Fibroblast of pulmonary artery (primary cell): ENCODE measurements around the gene ARHGEF10L.

ENCODE experiments used
- DNase-seq: peaks from one replicate; pipeline ENCODE4 v3.0.0-alpha.2; 2010; ENCODE audit warnings: low read depth
- H3K4me3 ChIP-seq: replicated peaks from 2 replicates; pipeline ENCODE4 v1.5.1; 2011; ENCODE audit warnings: low read depth, mild to moderate bottlenecking, control low read depth, low read length, moderate library complexity
- TF ChIP-seq, protein P1 (sequence below): IDR thresholded peaks from 2 replicates; pipeline ENCODE4 v1.5.1; 2011; ENCODE audit warnings: mild to moderate bottlenecking, control low read depth, low read length, inconsistent platforms; ENCODE audit errors: missing control alignments

The ARHGEF10L gene

DNA sequence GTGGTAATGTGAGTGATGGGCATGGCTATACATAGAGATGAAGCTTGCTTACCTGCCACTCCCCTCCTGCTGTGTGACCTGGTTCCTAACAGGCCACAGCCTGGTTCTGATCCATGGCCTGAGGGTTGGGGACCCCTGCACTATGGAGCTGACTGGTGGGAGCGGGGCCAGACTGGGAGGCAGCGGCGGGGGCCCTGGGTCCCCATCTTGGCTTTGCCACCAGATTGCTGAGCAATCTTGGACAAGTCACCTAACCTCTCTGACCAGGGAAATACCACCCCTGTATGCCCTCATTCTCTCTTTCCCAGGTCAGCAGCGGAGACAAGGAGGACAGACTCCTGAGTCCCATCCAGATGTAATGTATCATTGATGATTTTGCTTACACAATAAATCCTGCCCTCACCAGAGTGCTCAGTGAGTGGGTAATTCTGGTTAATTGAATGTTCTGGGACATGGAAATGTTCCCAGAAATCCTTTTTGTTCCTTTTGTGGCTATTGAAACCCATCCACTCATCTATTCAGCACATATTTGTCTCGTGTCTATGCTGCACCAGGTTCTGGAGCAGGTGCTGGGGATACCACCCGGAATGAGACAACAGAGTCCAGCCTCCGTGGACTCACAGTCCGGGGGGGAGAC is 4.1 kb upstream of the ARHGEF10L start:
- no peak overlapping the region for H3K4me3 ChIP-seq
- TF ChIP-seq, protein P1, sequence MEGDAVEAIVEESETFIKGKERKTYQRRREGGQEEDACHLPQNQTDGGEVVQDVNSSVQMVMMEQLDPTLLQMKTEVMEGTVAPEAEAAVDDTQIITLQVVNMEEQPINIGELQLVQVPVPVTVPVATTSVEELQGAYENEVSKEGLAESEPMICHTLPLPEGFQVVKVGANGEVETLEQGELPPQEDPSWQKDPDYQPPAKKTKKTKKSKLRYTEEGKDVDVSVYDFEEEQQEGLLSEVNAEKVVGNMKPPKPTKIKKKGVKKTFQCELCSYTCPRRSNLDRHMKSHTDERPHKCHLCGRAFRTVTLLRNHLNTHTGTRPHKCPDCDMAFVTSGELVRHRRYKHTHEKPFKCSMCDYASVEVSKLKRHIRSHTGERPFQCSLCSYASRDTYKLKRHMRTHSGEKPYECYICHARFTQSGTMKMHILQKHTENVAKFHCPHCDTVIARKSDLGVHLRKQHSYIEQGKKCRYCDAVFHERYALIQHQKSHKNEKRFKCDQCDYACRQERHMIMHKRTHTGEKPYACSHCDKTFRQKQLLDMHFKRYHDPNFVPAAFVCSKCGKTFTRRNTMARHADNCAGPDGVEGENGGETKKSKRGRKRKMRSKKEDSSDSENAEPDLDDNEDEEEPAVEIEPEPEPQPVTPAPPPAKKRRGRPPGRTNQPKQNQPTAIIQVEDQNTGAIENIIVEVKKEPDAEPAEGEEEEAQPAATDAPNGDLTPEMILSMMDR, result no peak
- DNase-seq, result no peak

DNA sequence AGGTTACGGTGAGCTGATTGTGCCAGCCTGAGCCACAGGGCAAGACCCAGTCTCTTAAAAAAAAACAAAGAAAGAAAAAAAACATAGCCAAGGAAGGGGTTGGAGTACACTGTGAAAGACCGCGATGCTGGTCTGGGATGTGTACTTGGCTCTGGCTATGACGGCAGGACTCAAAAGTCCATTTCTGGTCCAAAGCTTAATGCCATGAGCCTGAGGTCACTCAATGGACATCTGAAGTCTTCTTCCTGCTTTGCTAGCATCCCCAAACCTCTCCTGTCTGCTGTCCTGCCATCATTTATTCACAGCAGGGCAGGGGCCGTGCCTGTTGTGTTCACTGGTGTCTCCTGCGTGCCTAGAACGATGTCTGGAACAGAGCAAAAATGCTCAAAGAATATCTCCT is 1.5 kb upstream of the ARHGEF10L start:
- DNase-seq, result no peak
- TF ChIP-seq, protein P1, result no peak
- no peak overlapping the region for H3K4me3 ChIP-seq

DNA sequence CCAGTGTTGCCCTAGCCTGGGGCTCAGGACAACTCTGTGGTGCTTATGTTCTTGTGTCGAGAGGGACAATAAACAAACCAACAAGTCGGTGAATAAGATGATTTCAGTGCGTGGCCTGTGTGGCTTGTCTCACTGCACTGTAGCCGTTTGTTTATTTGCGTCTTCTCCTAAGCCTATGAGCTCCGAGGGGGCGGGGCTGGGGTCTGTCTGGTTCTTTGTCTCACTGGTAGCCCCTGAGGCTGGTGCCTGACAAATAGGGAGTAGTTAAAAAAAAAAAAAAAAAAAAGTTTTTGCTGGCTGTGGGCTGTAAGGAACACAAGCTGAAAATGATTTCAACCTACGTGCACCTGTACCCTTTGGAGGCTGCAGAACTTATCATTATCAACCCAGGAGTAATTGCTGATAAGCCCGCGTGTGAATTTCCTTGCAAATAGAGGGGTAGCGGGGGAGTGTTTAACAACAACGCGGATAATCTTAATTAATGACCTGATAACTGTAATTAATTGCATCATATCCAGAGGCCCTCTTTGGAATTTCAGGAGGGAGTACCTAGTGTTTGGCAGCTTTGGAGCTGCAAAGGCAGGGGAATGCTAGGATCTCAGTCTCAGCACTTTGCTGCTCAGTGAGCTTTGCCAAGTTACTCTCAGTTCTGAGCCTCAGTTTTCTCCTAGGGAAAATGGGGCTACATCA is 925 bp upstream of the ARHGEF10L start:
- TF ChIP-seq, protein P1, result no peak
- H3K4me3 ChIP-seq, result no peak overlapping the region
- no peak for DNase-seq

DNA sequence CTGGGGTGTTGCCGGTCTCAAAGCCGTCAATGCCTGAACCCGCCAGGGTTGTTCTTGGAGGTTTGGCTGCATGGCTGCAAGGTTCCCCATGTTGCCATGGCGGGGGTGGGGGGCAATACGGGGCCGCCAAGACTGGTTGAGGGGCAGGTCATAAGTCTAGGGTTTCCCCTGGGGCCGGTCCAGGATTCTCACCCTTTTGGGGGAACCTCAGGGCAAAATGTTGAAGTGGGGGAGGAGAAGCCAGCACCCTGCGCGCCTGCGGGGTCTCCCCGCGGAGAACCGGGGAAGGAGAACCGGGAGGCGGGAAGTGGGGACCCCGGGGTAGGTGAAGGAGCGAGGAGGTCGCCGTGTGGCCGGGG is 401 bp upstream of the ARHGEF10L start:
- peak overlapping the region; percentile 21 for H3K4me3 ChIP-seq

DNA sequence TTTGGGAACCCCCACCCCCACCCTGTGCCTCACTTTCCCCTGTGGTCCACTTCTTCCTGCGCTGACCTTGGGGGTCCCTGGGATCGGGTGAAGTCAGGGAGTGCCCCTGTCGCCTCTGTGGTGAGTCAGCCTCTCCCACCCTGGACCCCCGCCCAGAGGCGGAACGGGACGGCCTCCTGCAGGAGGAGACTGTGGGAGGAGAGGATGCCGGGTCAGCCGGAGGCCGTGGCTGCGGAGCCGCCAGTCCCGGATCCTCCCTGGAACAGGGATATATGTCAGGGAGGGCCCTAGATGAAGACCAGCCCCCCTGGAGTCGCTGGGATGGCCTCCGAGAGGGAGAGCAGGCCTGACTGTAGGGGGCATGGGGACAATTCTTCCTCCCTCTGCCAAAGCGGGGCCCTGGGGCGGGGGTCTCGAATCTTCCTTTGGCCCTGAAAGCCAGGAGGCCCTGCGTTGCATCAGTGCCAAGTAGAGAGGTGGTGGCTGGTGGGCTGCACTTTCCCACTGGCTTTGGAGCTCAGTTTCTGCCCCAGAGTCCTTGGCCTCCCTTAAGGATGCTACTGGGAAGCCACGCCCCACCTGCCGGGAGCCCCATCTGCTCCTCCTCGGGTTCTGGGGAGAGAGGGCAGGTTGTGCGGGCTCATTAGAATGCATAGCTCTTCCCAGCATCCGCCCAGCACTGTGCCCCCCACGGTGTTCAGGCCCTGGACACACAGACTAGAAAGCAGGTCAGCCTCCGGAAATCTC is 930 bp downstream of the ARHGEF10L start:
- DNase-seq, result peak; percentile 43
- TF ChIP-seq, protein P1, result no peak
- peak overlapping the region; percentile 71 for H3K4me3 ChIP-seq

More for the DNA sequence above, 401 bp upstream of the ARHGEF10L start:
- DNase-seq, result no peak
- TF ChIP-seq, protein P1, result no peak

DNA sequence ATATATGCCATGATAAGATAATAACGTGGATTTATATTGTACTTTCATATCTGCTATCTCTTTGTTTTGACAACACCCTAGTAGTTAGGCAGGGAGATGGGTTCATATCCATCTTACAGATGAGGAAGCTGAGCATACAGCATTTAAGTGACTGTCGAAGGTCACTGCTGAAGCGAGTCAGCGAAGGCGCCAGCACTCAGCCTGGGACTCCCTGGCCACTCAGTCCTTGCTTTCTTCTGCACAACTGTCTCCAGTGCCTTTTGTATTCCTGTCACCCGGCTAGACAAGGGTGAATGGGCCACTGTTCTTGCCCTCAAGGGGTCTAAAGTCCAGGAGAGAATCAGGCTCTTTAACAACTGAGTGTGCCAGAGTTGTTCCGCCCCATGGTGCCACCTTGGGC is 3.1 kb downstream of the ARHGEF10L start:
- DNase-seq, result no peak
- no peak overlapping the region for H3K4me3 ChIP-seq
- TF ChIP-seq, protein P1, result no peak
